ENCODE data around the gene SLC4A5. TPM values are rescaled to one million over a fixed set of nuclear protein-coding genes. Genes with fewer than 3 reads are reported as not detected.

Gene SLC4A5
- total RNA-seq, 1 experiment from 2014 or later, result not detected

DNA sequence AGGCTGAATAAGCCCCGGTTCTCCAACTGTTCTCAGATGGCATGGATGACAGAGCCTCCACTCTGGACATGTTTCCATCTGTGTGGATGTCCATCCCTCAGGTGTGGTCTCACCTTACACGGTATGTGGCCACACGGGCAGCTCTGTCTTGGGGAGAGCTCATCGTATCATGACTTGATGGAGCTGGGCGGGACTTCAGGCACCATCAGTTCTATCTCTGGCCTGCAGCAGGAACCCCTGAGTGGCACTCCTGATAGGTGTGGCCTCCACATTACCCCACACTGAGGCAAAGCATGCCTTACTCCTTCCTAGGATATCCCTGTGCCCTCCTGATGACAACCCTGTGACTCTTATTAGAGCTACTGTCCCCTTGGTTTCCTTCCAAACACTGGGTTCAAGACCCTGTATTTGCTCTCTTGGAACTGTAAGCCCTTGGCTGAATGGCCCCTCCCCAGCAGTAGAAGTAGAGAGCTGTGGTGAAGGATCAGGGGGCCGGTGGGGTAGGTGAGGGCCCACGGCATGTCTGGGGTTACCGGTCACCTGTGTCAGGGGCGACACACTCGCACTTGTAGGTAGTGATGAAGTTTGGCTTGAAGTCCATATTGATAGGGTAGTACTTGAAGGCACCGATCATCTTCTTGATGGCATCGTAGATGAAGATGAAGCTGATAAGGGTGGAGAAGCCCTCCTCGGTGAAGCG lies 96.6 kb downstream of the SLC4A5 start:
- Histone ChIP-seq H3K4me3 (no peak overlapping the region), H3K4me2 (no peak overlapping the region), H3F3A (ENCODE audit: insufficient read depth, low read depth) (no peaks in the 10 kb centered on the region), H3K27me3 (ENCODE audit: insufficient read depth, low read depth) (no peaks in the 10 kb centered on the region), H3K79me2 (ENCODE audit: low read depth) (no peaks in the 10 kb centered on the region), H3K9me3 (ENCODE audit: insufficient read depth, low read depth) (no peaks in the 10 kb centered on the region), H3K36me3 (ENCODE audit: low read depth) (no peaks in the 10 kb centered on the region), H3K4me1 (replicated peaks; ENCODE audit: insufficient read depth) (no peaks in the 10 kb centered on the region), H2AFZ (no peak overlapping the region), H4K20me1 (ENCODE audit: insufficient read depth) (no peaks in the 10 kb centered on the region), H3K9me2 (ENCODE audit: insufficient read depth) (no peaks in the 10 kb centered on the region), H3K27ac (no peak overlapping the region)
- no peak for TF ChIP-seq EZH2 (IDR thresholded peaks at IDR 0.05; ENCODE audit: low read depth)
- TF ChIP-seq, protein P1, sequence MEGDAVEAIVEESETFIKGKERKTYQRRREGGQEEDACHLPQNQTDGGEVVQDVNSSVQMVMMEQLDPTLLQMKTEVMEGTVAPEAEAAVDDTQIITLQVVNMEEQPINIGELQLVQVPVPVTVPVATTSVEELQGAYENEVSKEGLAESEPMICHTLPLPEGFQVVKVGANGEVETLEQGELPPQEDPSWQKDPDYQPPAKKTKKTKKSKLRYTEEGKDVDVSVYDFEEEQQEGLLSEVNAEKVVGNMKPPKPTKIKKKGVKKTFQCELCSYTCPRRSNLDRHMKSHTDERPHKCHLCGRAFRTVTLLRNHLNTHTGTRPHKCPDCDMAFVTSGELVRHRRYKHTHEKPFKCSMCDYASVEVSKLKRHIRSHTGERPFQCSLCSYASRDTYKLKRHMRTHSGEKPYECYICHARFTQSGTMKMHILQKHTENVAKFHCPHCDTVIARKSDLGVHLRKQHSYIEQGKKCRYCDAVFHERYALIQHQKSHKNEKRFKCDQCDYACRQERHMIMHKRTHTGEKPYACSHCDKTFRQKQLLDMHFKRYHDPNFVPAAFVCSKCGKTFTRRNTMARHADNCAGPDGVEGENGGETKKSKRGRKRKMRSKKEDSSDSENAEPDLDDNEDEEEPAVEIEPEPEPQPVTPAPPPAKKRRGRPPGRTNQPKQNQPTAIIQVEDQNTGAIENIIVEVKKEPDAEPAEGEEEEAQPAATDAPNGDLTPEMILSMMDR (conservative IDR thresholded peaks at IDR 0.05), result no peak
- BruUV-seq (replicated peaks), result no TSS peak
- CTCF ChIA-PET, result no interaction called here
- intact Hi-C loops (cut with micrococcal nuclease; ENCODE audit: unreplicated experiment), result no loop called here
- POLR2A ChIA-PET (ENCODE audit: unreplicated experiment), result no interaction called here
- DNase-seq, result no peak

DNA sequence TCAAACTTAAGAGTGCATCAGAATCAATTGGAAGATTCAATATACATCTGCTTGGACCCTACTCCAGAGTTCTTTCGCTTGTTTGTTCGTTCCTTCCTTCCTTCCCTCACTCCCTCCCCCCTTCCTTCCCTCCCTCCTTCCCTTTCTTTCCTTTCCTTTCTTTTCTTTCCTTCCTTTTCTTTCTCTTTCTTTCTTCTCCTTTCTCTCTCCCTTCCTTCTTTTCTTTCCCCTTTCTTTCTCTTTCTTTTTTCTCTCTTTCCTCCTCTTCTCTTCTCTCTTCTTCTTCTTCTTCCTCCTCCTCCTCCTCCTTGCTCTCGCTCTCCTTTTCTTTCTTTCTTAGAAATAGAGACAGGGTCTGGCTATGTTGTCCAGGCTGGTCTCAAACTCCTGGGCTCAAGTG lies 98.9 kb downstream of the SLC4A5 start:
- TF ChIP-seq, protein P1 (conservative IDR thresholded peaks at IDR 0.05), result no peak
- TF ChIP-seq EZH2 (IDR thresholded peaks at IDR 0.05; ENCODE audit: low read depth), result no peak
- no peak overlapping the region for H3K4me2 ChIP-seq
- no peaks in the 10 kb centered on the region for H3K36me3 ChIP-seq (ENCODE audit: low read depth)
- intact Hi-C loops (cut with micrococcal nuclease; ENCODE audit: unreplicated experiment), result no loop called here
- H3K4me1 ChIP-seq (replicated peaks; ENCODE audit: insufficient read depth), result no peaks in the 10 kb centered on the region
- H2AFZ ChIP-seq, result no peak overlapping the region
- no peaks in the 10 kb centered on the region for H3K27me3 ChIP-seq (ENCODE audit: insufficient read depth, low read depth)
- H3F3A ChIP-seq (ENCODE audit: insufficient read depth, low read depth), result no peaks in the 10 kb centered on the region
- H4K20me1 ChIP-seq (ENCODE audit: insufficient read depth), result no peaks in the 10 kb centered on the region
- no peak overlapping the region for H3K27ac ChIP-seq
- no peaks in the 10 kb centered on the region for H3K79me2 ChIP-seq (ENCODE audit: low read depth)
- no peak overlapping the region for H3K4me3 ChIP-seq
- no peak for DNase-seq
- no peaks in the 10 kb centered on the region for H3K9me2 ChIP-seq (ENCODE audit: insufficient read depth)
- POLR2A ChIA-PET (ENCODE audit: unreplicated experiment), result no interaction called here
- no TSS peak for BruUV-seq (replicated peaks)
- H3K9me3 ChIP-seq (ENCODE audit: insufficient read depth, low read depth), result 0 out of 2 replicates have a peak, but pooled peaks cover 2% of the 10 kb centered on the region
- CTCF ChIA-PET, result no interaction called here

DNA sequence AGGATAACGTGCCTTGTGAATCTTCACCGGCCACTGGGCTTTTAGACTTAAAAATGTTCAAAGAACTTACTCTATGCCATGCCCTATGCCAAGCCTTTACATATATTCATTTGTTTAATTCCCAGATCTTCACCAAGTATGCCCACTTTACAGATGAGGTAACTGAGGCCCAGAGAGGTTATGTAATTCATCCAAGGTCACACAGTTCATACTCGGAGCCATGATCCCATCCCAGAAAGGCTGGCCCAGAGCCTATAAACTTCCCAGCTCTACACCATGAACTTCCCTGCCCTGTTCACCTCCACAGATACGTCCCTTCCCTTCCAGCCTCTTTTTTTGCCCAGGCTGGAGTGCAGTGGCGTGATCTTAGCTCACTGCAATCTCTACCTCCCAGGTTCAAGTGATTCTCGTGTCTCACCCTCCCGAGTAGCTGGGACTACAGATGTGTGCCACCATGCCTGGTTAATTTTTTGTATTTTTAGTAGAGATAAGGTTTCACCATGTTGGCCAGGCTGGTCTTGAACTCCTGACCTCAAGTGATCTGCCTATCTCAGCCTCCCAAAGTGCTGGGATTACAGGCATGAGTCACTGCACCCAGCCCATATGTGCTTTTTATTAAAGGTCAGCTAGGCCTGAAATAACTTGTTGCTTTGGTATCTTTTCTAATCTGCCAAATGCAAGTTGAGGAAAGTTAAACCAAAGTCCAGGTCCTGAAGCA lies 100.7 kb downstream of the SLC4A5 start:
- ChIA-PET POLR2A (ENCODE audit: unreplicated experiment) (no interaction called here), CTCF (no interaction called here)
- H3K27me3 ChIP-seq (ENCODE audit: insufficient read depth, low read depth), result no peaks in the 10 kb centered on the region
- H3K79me2 ChIP-seq (ENCODE audit: low read depth), result no peaks in the 10 kb centered on the region
- no peaks in the 10 kb centered on the region for H3K9me2 ChIP-seq (ENCODE audit: insufficient read depth)
- no peaks in the 10 kb centered on the region for H3K4me1 ChIP-seq (replicated peaks; ENCODE audit: insufficient read depth)
- no peaks in the 10 kb centered on the region for H3K36me3 ChIP-seq (ENCODE audit: low read depth)
- H2AFZ ChIP-seq, result no peak overlapping the region
- TF ChIP-seq, protein P1 (conservative IDR thresholded peaks at IDR 0.05), result no peak
- no peak for TF ChIP-seq EZH2 (IDR thresholded peaks at IDR 0.05; ENCODE audit: low read depth)
- no peak overlapping the region for H3K4me3 ChIP-seq
- no peak overlapping the region for H3K4me2 ChIP-seq
- no peak overlapping the region for H3K27ac ChIP-seq
- H3K9me3 ChIP-seq (ENCODE audit: insufficient read depth, low read depth), result 0 out of 2 replicates have a peak, but pooled peaks cover 7% of the 10 kb centered on the region
- no peak for DNase-seq
- H3F3A ChIP-seq (ENCODE audit: insufficient read depth, low read depth), result no peaks in the 10 kb centered on the region; the same call in none of the 2 replicates
- no TSS peak for BruUV-seq (replicated peaks)
- no peaks in the 10 kb centered on the region for H4K20me1 ChIP-seq (ENCODE audit: insufficient read depth)
- intact Hi-C loops (cut with micrococcal nuclease; ENCODE audit: unreplicated experiment), result no loop called here
